GM12892 (cell line): Measurements from ENCODE around the gene ZC3H12C.

Experiments used
- POLR2A ChIP-seq: IDR thresholded peaks from 2 replicates; pipeline ENCODE4 v1.6.1; 2011; ENCODE audit warnings: low read depth, low read length, control low read depth
- POLR2AphosphoS5 ChIP-seq: IDR thresholded peaks from 2 replicates; pipeline ENCODE4 v1.6.1; 2011; ENCODE audit warnings: low read depth, low read length, control low read depth

DNA sequence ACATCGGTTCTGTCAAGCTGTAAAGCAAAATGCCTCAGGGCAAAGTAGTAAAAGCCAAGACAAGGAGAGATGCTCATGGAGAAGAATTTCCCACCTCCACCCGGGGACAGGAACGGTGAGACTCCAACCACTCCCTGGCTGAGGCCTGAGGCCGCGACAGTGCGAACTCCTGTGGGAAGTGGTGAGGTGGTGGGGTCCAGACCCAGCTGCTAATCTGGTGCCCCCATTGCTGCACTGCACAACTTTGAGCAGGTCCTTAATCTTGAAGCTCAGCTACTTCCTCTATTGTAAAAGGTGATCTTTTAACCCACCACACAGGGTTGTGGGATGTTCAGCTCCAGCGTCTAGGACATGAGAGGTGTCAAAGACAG is 83.9 kb downstream of the ZC3H12C start:
- TF ChIP-seq POLR2A: no peak
- TF ChIP-seq POLR2AphosphoS5: no peak
